CD4-positive, CD25-positive, alpha-beta regulatory T cell (primary cell): Measurements from ENCODE around the gene NBEAL1. TPM values are rescaled to one million over a fixed set of nuclear protein-coding genes. Genes with fewer than 3 reads are reported as not detected.
"Not testable (repeated sequence)": the region's sequence is repeated elsewhere in the genome, so short reads cannot be mapped to it uniquely, and the experiment has no call there.

Experiments
- ATAC-seq, 2 donors: fragments of 150-1000 bp; cut with Tn5 transposase; one replicate each; pipeline ENCODE4 v1.10.0; 2021; ENCODE audit warnings: low read depth in 2 of 2, moderate number of reproducible peaks in 2 of 2, moderate library complexity in 1 of 2
- DNase-seq, 3 donors: peaks; one replicate each; pipeline versions ENCODE4 v3.0.0 to v3.0.0-alpha.2; 2012 to 2022; ENCODE audit warnings: mixed read lengths in 1 of 3
- H3K27ac ChIP-seq: one replicate; pipeline ENCODE4 v1.7.0; 2013; ENCODE audit warnings: mild to moderate bottlenecking, low read length; ENCODE audit not compliant: insufficient read depth, poor library complexity, severe bottlenecking
- H3K27me3 ChIP-seq: one replicate; pipeline ENCODE4 v1.7.0; 2013; ENCODE audit warnings: low read length; ENCODE audit not compliant: control insufficient read depth, insufficient read depth
- H3K36me3 ChIP-seq: one replicate; pipeline ENCODE4 v1.7.0; 2013; ENCODE audit warnings: mild to moderate bottlenecking, low read length, moderate library complexity; ENCODE audit not compliant: control insufficient read depth, insufficient read depth
- H3K4me1 ChIP-seq: 2 replicates; pipeline ENCODE4 v1.7.0; 2013; ENCODE audit warnings: mild to moderate bottlenecking, low read length; ENCODE audit not compliant: insufficient read depth, control insufficient read depth, poor library complexity, severe bottlenecking
- H3K4me3 ChIP-seq: one replicate; pipeline ENCODE4 v1.7.0; 2013; ENCODE audit warnings: low read depth, mild to moderate bottlenecking, low read length, moderate library complexity
- H3K9me3 ChIP-seq, 2 experiments: 1 replicate in 1 of 2; 2 replicates in 1 of 2; pipeline ENCODE4 v1.7.0; 2013; ENCODE audit warnings: low read length in 2 of 2, mild to moderate bottlenecking in 1 of 2, moderate library complexity in 1 of 2; ENCODE audit not compliant: control insufficient read depth in 2 of 2
- H3K27ac Mint-ChIP-seq, 3 donors: one replicate each; pipeline ENCODE4 v1.8.0; 2020 to 2022; ENCODE audit warnings: mild to moderate bottlenecking in 3 of 3, mixed read lengths in 3 of 3, moderate library complexity in 2 of 3
- H3K27me3 Mint-ChIP-seq: one replicate; pipeline ENCODE4 v1.8.0; 2022; ENCODE audit warnings: mild to moderate bottlenecking, mixed read lengths
- H3K36me3 Mint-ChIP-seq: one replicate; pipeline ENCODE4 v1.8.0; 2020; ENCODE audit warnings: mixed read lengths
- H3K4me1 Mint-ChIP-seq, 4 donors: one replicate each; pipeline ENCODE4 v1.8.0; 2020 to 2022; ENCODE audit warnings: mixed read lengths in 4 of 4, mild to moderate bottlenecking in 1 of 4
- H3K4me3 Mint-ChIP-seq, 4 donors: one replicate each; pipeline ENCODE4 v1.8.0; 2020 to 2022; ENCODE audit warnings: mild to moderate bottlenecking in 4 of 4, mixed read lengths in 4 of 4, moderate library complexity in 3 of 4
- H3K9me3 Mint-ChIP-seq, 7 donors: one replicate each; pipeline ENCODE4 v1.8.0; 2020 to 2022; ENCODE audit warnings: mixed read lengths in 7 of 7, mild to moderate bottlenecking in 3 of 7, moderate library complexity in 2 of 7
- polyA plus RNA-seq, 4 donors: library from polyadenylated mRNA; unstranded; fragments of 300-500 nt; fragmentation: Illumina TruSeq; gene quantifications; one replicate each; pipeline ENCODE4 v1.2.3, GENCODE V29; 2021
- total RNA-seq: library from RNA; stranded (reverse); gene quantifications from one replicate; pipeline ENCODE4 v1.2.3, GENCODE V29; 2022

The NBEAL1 gene
- total and polyA plus RNA-seq, 5 donors from 2014 or later: 6.0 to 18.3 (median 6.5) TPM

GRCh38 chr2:202997113-202997512, 17.6 kb upstream of the NBEAL1 start:
- not testable (repeated sequence) for DNase-seq, H3K27ac ChIP-seq

DNA sequence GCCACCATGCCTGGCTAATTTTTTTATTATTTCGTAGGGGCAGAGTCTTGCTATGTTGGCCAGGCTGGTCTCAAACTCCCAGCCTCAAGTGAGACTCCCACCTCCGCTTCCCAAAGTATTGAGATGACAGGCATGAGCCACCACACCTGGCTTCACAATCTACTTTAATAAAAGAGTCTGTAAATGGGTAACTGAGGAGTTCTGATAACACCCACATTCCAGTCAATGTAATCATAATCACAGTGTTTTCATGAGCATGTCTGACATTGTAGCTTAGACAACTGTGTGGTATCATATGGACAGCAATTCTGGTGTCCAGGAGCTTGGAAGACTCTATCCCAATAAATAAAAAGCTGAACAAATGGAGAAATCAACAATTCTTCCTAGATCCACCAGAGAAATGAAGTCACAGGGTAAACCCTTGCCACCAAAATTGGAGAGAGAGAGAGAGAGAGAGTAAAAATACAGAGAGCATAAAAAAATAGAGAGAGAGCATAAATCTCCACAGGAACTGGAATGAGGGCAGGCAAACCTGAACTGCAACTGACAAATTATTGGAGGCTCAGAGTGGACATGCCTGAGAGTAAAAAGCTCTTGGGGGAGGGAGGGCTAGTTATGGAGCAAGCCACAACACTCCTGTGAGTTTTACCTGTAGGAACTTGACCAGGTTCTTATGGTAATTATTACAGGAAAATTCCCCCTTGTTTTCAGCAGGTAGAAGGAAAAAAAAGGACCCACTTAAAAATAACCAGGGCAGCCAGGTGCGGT, 12.4 kb upstream of the NBEAL1 start:
- H3K27me3 ChIP-seq: no peaks in the 10 kb centered on the region
- Mint-ChIP-seq H3K27ac (no peak overlapping the region), H3K36me3 (peaks cover 4% of the 10 kb centered on the region), H3K4me3 (no peak overlapping the region), H3K27me3 (peaks cover 28% of the 10 kb centered on the region), H3K9me3 (peaks cover 0 to 4% (median 0%) of the 10 kb centered on the region in 7 donors), H3K4me1 (no peaks in the 10 kb centered on the region)
- H3K4me3 ChIP-seq: no peak overlapping the region
- H3K27ac ChIP-seq: no peak overlapping the region
- no peaks in the 10 kb centered on the region for H3K9me3 ChIP-seq
- no peak for ATAC-seq
- no peaks in the 10 kb centered on the region for H3K4me1 ChIP-seq
- no peaks in the 10 kb centered on the region for H3K36me3 ChIP-seq
- DNase-seq: no peak

More at GRCh38 chr2:202997113-202997512, 17.6 kb upstream of the NBEAL1 start:
- H3K4me1 ChIP-seq, H3K9me3 ChIP-seq, H3K27me3 ChIP-seq, H3K9me3 Mint-ChIP-seq, H3K27me3 Mint-ChIP-seq, H3K36me3 ChIP-seq, H3K36me3 Mint-ChIP-seq, H3K4me1 Mint-ChIP-seq, H3K27ac Mint-ChIP-seq, H3K4me3 ChIP-seq, ATAC-seq, H3K4me3 Mint-ChIP-seq: not testable (repeated sequence)

GRCh38 chr2:203003716-203004115, 11.0 kb upstream of the NBEAL1 start:
- Histone ChIP-seq H3K9me3 (no peaks in the 10 kb centered on the region), H3K4me1 (no peaks in the 10 kb centered on the region), H3K27ac (no peak overlapping the region), H3K27me3 (no peaks in the 10 kb centered on the region), H3K36me3 (no peaks in the 10 kb centered on the region), H3K4me3 (no peak overlapping the region)
- DNase-seq (no peak), ATAC-seq (no peak)
- Mint-ChIP-seq H3K27ac (no peak overlapping the region), H3K36me3 (peaks cover 4% of the 10 kb centered on the region), H3K9me3 (peaks cover 0 to 4% (median 0%) of the 10 kb centered on the region in 7 donors), H3K27me3 (peaks cover 28% of the 10 kb centered on the region), H3K4me1 (no peaks in the 10 kb centered on the region), H3K4me3 (no peak overlapping the region)

DNA sequence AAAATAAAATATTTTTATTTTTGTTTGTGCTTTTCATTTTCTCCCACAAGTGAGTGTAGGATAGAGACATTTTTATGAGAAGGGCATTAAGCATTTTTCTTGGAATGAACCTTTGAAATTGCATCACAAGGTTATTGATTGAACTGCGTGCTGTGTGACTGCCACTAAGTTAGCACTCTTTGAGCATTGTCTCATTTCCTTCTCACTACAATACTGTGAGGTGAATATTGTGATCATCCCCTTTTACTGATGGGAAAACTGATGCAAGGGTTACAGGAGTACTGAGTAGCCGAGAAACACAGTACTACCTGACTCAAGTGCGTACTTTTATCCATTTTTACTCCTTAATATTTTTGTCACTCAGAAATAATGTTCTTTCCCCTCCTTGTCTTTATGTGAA, 2.0 kb downstream of the NBEAL1 start:
- Histone ChIP-seq H3K4me1 (peaks cover 26% of the 10 kb centered on the region), H3K27ac (no peak overlapping the region), H3K36me3 (no peaks in the 10 kb centered on the region), H3K4me3 (peak overlapping the region; percentile 6), H3K9me3 (no peaks in the 10 kb centered on the region), H3K27me3 (no peaks in the 10 kb centered on the region)
- DNase-seq: no peak
- Mint-ChIP-seq H3K27ac (peak overlapping the region in 1 of 3 donors; percentile 64), H3K4me3 (peak overlapping the region in 3 of 4 donors; percentile 36 to 88 (median 52)), H3K36me3 (no peaks in the 10 kb centered on the region), H3K27me3 (peaks cover 10% of the 10 kb centered on the region), H3K9me3 (peaks cover 0 to 1% (median 0%) of the 10 kb centered on the region in 7 donors), H3K4me1 (peaks cover 27 to 46% (median 37%) of the 10 kb centered on the region in 4 donors)
- ATAC-seq: no peak

- peaks cover 26% of the 10 kb centered on the region for H3K4me1 ChIP-seq
- Mint-ChIP-seq H3K27me3 (peaks cover 4% of the 10 kb centered on the region), H3K9me3 (no peaks in the 10 kb centered on the region), H3K36me3 (no peaks in the 10 kb centered on the region), H3K4me1 (peaks cover 29 to 48% (median 37%) of the 10 kb centered on the region in 4 donors), H3K27ac (peak overlapping the region in 1 of 3 donors; percentile 38), H3K4me3 (peak overlapping the region; percentile 3 to 86 (median 49))
- H3K27ac ChIP-seq: no peak overlapping the region
- no peak for ATAC-seq
- peak in 1 of 3 donors; percentile 21 for DNase-seq
- no peaks in the 10 kb centered on the region for H3K36me3 ChIP-seq
- H3K27me3 ChIP-seq: no peaks in the 10 kb centered on the region
- no peaks in the 10 kb centered on the region for H3K9me3 ChIP-seq
- peak overlapping the region; percentile 33 for H3K4me3 ChIP-seq
These were observed 3.5 kb downstream of the NBEAL1 start for GRCh38 chr2:203018181-203018580.

DNA sequence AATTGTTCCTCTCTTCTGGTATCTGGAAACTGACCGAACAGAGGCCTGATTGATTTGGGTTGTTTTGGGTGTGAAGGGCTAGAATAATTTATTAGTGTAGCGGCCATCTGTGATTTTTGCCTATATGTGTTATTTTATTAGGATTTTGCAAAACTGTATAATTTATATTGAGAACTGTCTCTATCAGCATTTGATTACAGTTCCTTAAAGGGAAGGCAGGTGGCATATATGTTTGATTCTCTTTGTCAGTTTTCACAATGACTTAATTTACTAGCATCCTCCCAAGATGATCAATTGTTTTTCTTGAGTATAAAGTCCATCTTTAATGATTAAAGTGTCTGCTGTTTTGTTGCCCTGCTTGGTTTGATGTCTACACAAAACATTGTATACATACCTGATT, 4.5 kb downstream of the NBEAL1 start:
- H3K9me3 Mint-ChIP-seq: no peaks in the 10 kb centered on the region
- no peak overlapping the region for H3K27ac ChIP-seq
- peaks cover 3% of the 10 kb centered on the region for H3K27me3 Mint-ChIP-seq
- H3K36me3 Mint-ChIP-seq: no peaks in the 10 kb centered on the region
- DNase-seq (no peak), ATAC-seq (no peak)
- H3K4me1 Mint-ChIP-seq: peaks cover 29 to 43% (median 37%) of the 10 kb centered on the region in 4 donors
- H3K4me1 ChIP-seq: peaks cover 26% of the 10 kb centered on the region
- H3K27ac Mint-ChIP-seq: no peak overlapping the region
- H3K27me3 ChIP-seq: no peaks in the 10 kb centered on the region
- peak overlapping the region in 2 of 4 donors; percentile 6 to 22 for H3K4me3 Mint-ChIP-seq
- no peak overlapping the region for H3K4me3 ChIP-seq
- H3K36me3 ChIP-seq: no peaks in the 10 kb centered on the region
- H3K9me3 ChIP-seq: no peaks in the 10 kb centered on the region

DNA sequence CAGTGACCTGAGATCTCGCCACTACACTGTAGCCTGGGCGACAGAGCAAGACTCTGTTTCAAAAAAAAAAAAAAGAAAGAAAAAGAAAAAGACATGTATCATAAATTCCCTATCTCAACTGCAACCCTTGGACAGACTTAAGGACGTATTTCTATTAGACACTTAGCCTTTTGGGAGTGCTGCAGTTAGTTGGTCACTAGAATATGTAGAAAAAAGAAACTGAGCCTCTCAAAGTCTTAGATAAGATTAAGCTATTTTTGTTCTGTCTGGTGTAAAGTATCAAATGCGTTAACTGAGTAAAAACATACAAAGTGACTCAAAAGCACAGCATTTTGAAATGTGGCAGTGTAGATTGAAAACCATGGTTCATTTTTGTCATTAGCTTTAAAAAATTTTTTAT, 7.3 kb downstream of the NBEAL1 start:
- H3K27ac Mint-ChIP-seq: no peak overlapping the region
- Histone ChIP-seq H3K4me1 (peaks cover 12% of the 10 kb centered on the region), H3K36me3 (no peaks in the 10 kb centered on the region), H3K4me3 (no peak overlapping the region), H3K27me3 (no peaks in the 10 kb centered on the region), H3K27ac (no peak overlapping the region), H3K9me3 (no peaks in the 10 kb centered on the region)
- no peaks in the 10 kb centered on the region for H3K9me3 Mint-ChIP-seq
- H3K4me3 Mint-ChIP-seq: no peak overlapping the region
- no peaks in the 10 kb centered on the region for H3K36me3 Mint-ChIP-seq
- H3K4me1 Mint-ChIP-seq: peaks cover 19 to 31% (median 21%) of the 10 kb centered on the region in 4 donors
- no peaks in the 10 kb centered on the region for H3K27me3 Mint-ChIP-seq
- no peak for DNase-seq
- no peak for ATAC-seq

DNA sequence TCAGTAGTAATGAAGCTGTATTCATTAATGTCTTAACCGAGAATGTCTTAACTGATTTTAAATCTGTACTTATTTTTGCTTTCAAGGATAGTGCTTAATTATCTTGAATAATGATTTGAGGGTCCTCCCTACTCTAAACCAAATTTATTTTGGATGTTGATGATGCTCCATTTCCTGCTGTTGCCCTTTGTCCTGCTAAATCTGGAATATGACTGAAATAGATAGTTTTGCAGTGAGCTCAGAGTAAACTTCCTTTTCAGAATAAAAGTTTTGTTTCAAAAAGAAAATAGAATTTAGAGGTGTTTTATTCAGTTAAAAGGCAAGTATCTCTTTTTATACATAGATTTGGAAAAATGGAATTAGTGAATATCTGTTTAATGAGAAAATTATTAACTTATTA, 8.1 kb downstream of the NBEAL1 start:
- peaks cover 16 to 31% (median 20%) of the 10 kb centered on the region in 4 donors for H3K4me1 Mint-ChIP-seq
- ATAC-seq: no peak
- Histone ChIP-seq H3K27ac (no peak overlapping the region), H3K27me3 (no peaks in the 10 kb centered on the region), H3K4me3 (no peak overlapping the region), H3K4me1 (peaks cover 10% of the 10 kb centered on the region), H3K9me3 (no peaks in the 10 kb centered on the region), H3K36me3 (no peaks in the 10 kb centered on the region)
- no peak overlapping the region for H3K4me3 Mint-ChIP-seq
- no peaks in the 10 kb centered on the region for H3K27me3 Mint-ChIP-seq
- H3K36me3 Mint-ChIP-seq: no peaks in the 10 kb centered on the region
- no peak for DNase-seq
- no peaks in the 10 kb centered on the region for H3K9me3 Mint-ChIP-seq
- no peak overlapping the region for H3K27ac Mint-ChIP-seq
